K562 (cell line): ENCODE data around the gene FAM219B.

Experiments used
- MXD1 ChIP-seq: fragments of 250-450 bp; sonication (Bioruptor Pico); IDR thresholded peaks from 2 replicates; pipeline ENCODE4 v1.8.0; 2021; ENCODE audit warnings: borderline replicate concordance, mild to moderate bottlenecking, moderate library complexity; ENCODE audit not compliant: poor library complexity, severe bottlenecking
- PCBP1 ChIP-seq: fragments of 200-400 bp; formaldehyde crosslinking; IDR thresholded peaks from 2 replicates; pipeline ENCODE4 v1.6.1; 2018; ENCODE audit warnings: mild to moderate bottlenecking, low read depth, low read length; ENCODE audit not compliant: poor library complexity, severe bottlenecking
- TF ChIP-seq, protein P1 (sequence below): fragments of 250-450 bp; sonication (Bioruptor Pico); IDR thresholded peaks from 2 replicates; pipeline ENCODE4 v1.4.0; 2020; ENCODE audit warnings: mild to moderate bottlenecking

DNA sequence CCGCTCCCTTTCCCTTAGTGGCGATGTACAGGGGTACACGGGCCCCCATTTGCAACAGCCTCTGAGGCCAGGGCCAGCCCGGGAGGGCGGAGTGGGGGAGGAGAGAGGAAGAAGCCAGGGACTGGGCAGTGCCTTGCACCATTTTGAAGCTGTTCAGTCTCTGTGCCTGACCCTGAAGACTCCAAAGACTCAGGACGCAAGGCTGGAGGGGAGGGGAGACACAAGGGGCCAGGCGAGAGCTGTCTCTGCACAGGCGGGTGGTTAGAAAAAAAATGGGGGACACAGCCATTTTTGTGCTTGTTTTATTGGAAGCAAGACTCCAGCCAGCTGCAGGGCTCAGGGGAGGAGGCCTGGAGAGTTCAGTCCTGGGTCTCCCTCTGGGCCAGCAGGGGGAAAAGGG, 48.4 kb upstream of the FAM219B start:
- TF ChIP-seq MXD1 (CRISPR knock-in tag) (no peak), PCBP1 (no peak)
- TF ChIP-seq, protein P1, sequence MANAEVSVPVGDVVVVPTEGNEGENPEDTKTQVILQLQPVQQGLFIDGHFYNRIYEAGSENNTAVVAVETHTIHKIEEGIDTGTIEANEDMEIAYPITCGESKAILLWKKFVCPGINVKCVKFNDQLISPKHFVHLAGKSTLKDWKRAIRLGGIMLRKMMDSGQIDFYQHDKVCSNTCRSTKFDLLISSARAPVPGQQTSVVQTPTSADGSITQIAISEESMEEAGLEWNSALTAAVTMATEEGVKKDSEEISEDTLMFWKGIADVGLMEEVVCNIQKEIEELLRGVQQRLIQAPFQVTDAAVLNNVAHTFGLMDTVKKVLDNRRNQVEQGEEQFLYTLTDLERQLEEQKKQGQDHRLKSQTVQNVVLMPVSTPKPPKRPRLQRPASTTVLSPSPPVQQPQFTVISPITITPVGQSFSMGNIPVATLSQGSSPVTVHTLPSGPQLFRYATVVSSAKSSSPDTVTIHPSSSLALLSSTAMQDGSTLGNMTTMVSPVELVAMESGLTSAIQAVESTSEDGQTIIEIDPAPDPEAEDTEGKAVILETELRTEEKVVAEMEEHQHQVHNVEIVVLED (CRISPR knock-in tag): no peak
